Endothelial cell of umbilical vein (primary cell): Measurements from ENCODE around the gene RAD23B.

Experiments used
- POLR2A ChIP-seq: IDR thresholded peaks from 2 replicates; pipeline ENCODE4 v1.6.1; 2012; ENCODE audit warnings: low read depth, mild to moderate bottlenecking, control low read depth, low read length
- POLR2AphosphoS5 ChIP-seq: IDR thresholded peaks from 2 replicates; pipeline ENCODE4 v1.6.1; 2012; ENCODE audit warnings: low read depth, mild to moderate bottlenecking, control low read depth, low read length, moderate library complexity; ENCODE audit not compliant: insufficient read depth
- TF ChIP-seq, protein P1 (sequence below), 2 donors: IDR thresholded peaks; 1 replicate in 1 of 2; 2 replicates in 1 of 2; pipeline ENCODE4 v1.5.1; 2011; ENCODE audit warnings: low read length in 2 of 2, mild to moderate bottlenecking in 2 of 2, moderate library complexity in 2 of 2, control low read depth in 1 of 2, inconsistent platforms in 1 of 2, low read depth in 1 of 2; ENCODE audit not compliant: insufficient read depth in 1 of 2; ENCODE audit errors: extremely low read depth in 1 of 2

DNA sequence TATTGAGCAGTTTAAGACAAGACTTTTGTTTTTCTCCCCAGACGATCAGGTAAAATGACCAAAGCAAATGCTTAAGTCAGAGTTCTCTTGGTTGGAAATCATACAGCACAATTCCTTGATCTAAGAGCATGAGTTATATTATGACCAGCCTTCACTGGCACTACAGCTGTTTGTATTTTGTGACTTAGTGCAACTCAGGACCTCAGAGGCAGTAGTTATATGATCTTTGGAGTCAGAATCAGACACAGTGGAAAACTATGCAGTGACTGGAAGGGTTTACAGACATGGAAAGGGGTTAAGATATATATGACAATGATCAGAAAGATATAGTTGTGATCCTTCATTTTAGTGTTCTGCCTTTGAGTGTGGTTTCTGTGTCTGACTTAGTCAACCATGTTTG lies 24.3 kb downstream of the RAD23B start:
- TF ChIP-seq, protein P1, sequence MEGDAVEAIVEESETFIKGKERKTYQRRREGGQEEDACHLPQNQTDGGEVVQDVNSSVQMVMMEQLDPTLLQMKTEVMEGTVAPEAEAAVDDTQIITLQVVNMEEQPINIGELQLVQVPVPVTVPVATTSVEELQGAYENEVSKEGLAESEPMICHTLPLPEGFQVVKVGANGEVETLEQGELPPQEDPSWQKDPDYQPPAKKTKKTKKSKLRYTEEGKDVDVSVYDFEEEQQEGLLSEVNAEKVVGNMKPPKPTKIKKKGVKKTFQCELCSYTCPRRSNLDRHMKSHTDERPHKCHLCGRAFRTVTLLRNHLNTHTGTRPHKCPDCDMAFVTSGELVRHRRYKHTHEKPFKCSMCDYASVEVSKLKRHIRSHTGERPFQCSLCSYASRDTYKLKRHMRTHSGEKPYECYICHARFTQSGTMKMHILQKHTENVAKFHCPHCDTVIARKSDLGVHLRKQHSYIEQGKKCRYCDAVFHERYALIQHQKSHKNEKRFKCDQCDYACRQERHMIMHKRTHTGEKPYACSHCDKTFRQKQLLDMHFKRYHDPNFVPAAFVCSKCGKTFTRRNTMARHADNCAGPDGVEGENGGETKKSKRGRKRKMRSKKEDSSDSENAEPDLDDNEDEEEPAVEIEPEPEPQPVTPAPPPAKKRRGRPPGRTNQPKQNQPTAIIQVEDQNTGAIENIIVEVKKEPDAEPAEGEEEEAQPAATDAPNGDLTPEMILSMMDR (IDR thresholded peaks at IDR 0.05; ENCODE audit: extremely low read depth in 1 of 2, insufficient read depth in 1 of 2, low read depth in 1 of 2, low read length in 2 of 2), result no peak
- no peak for TF ChIP-seq POLR2A
- TF ChIP-seq POLR2AphosphoS5, result no peak
